ENCODE measurements around the gene NKAIN2.
A peak's percentile ranks its signal among the peaks of the same experiment; 100 is the strongest.
"Not testable (repeated sequence)": the region's sequence is repeated elsewhere in the genome, so short reads cannot be mapped to it uniquely, and the experiment has no call there.

NKAIN2 gene

DNA sequence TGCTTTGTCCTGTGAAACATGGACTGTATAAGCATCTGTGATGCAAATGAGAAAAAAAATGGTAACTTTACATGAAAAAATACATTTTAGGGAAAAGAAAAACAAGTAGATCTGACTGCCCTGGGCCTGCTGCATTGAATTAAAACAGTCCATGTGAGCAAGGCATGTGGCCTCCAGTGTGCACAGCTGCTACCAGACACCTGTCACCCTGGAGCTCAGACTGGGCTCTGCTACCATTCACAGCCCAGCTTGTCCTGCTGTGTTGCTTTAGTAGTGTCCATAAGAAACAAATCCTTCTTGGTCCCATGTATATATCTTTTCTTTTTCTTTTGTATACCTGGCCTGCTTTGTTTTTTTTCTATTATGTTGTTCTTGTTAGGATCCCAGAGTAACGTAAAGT is 315.9 kb downstream of the NKAIN2 start:
- peak; percentile 40 for DNase-seq

DNA sequence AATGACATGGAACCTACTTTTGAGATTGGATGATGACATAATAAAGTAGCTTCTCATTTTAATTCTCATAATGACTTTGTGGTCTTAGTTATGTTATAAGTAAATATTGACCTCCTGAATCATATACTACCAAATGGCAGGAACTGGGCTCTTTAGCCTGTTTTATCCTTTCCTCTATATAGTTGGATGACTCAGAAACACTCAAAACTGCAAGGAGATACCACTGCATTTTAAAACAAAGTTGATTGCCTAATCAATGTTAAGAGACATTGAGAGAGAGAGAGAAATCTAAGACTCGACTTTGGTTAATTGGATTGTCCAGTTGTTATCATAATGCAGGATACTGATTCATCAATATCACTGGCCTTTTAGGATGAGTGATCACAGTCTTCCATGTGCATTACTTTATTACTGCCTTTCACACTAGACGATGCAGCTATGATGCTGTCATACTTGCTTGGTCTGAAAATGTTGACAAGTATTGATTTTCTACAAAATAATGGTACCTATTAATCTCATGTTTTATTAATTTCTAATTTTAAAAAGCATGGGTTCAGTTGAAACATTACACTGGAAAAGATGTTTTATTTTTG is 320.0 kb downstream of the NKAIN2 start:
- DNase-seq, result no peak

DNA sequence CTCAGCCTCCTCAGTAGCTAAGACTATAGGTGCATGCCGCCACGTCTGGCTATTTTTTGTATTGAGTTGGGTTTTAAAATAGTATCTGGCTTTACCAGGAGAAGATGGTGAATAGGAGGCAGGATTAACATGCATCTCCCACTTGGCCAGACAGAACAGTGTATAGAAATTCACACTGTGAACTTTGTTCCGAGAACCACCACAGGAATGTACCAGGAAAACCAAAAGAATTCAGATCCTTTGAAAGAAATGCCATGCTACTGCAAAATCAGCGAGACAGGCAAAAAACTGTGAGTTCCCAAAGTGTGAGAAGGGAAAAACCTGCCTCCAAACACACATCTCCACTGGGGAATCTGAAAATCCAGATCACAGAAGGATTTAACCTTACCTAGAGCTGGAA is 327.6 kb downstream of the NKAIN2 start:
- no peak for DNase-seq

DNA sequence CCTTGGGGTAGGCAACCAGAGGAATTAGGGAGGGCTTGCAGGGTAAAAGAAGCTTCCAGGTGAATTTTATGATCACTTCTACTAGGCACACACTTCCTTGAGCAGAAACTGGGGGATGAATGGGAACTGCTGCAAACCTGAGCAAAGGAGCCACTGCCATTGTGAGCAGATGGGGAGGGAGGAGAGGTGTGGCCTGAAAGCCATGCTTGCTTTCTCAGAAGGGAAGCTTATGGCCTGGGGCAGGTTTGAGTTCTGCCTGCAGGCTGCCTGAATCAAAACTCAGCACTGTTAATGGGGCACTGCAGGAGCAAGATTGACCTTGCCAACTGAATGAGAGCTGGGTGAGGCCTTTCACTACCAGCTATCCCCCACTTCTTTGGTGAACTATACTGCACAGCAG is 328.1 kb downstream of the NKAIN2 start:
- no peak for DNase-seq

DNA sequence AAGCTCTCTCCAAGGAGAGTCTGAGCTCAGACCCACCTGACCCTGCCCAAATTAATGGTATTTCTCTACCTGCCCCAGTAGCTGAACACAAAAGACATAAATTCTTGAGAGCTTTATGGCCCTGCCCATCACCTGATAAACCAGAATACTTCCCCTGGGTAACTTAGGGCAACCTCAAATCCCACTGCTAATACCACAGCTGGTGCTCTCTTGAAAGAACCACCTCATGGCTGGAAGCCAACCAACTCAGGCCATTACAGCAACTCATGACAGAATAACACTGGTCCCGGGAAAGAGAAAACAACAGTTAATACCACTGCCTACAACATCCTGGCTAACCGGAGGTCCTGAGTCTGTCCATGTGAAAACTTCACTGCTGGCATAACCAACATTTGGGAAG is 328.6 kb downstream of the NKAIN2 start:
- DNase-seq, result no peak

DNA sequence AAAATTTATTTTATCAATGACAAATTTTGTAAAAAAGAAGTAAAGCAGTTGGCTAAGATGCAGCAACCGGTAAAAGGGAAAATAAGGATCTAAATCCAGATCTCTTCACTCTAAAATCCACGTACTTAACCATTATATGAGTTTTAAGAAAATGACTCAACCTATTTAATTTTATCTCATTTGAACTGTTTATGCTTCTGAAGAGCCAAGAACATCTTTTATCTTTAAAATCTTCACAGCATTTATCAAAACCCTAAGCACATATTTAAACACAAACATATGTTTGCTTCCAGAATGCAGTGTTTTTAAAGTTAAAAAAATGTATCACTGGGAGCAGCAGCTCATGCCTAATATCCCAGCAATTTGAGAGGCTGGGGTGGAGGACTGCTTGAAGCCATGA is 339.2 kb downstream of the NKAIN2 start:
- DNase-seq, result no peak

DNA sequence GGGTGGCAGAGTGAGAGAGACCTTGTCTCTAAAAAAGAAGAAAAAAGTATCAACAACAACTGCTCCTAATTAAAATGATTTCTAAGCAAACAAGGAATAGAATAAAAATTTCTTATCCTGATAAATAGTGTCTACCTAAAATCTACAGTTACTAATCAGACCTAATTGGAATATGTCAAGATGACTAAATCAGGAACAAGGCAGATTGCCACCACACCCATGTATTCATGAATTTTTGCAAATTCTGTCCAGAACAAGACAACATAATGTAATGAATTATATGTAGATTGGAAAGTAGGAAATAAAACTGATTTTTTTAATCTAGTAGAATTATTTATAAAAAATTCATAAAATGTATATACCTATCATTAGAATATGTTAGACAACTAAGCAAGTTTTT is 339.8 kb downstream of the NKAIN2 start:
- DNase-seq, result no peak

DNA sequence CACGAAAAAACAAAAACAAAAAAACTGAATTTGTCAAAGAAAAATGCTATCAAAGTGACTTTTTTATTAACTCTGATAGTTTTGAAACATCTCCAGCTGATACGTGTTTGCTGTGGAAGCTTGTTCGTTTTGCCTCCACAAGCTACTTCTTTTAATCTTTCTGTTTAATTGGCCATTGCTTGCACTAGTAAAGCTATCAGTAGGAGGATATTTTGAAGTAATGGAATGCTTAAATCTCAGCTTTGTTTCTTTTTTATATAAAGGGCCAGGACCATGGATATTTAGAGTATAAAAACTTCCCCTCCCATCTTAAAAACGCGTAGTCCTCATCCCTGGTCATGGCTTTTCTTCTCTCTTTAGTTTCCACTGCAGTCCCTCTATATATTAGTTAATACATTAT is 344.0 kb downstream of the NKAIN2 start:
- DNase-seq, result no peak

DNA sequence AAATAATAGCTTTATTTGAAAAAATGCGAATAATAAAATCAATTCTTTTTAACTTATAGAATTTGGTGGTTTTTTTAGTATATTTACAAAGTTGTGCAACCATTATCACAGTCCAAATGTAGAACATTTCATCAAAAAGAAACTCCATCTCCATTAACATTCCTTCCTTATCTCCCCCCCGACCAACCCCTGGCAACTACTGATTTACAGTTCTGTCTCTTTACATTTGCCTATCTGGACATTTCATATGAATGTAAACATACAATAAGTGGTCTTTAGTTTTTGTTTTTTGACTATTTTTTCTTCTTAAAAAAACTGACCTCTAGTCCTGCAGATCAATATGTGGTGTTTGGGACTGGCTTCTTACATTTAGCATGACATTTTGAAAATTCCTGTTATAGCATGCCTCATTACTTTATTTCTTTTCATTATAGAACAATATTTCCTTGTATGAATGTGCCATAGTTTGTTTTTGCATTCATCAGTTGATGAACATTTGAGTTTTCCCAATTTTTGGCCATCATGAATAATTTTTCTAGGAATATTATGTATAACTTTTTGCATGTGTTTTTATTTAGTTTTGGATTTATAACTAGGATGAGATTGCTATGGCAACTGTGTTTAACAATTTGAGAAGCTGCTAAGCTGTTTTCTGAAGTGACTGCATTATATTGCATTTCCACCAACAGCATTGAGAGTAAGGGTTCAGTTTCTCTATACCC is 344.7 kb downstream of the NKAIN2 start:
- no peak for DNase-seq

DNA sequence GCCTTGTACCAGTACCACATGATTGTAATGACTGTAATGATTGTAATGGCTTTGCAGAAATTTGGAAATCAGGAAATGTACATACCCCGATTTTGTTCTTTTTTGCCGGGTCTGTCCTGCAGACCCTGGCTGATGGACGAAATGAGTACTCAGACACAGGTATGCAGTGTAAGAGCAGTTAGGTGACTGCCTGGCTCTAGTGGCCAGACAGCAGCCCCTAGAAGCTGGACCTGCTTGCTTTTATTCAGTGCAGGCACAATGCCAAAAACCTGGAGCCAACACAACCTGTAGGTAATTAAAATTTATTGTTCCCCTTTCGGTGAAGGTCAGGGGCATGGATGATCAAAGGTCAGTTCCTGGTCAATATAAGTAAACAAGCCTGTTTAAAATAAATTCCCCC is 346.0 kb downstream of the NKAIN2 start:
- no peak for DNase-seq

DNA sequence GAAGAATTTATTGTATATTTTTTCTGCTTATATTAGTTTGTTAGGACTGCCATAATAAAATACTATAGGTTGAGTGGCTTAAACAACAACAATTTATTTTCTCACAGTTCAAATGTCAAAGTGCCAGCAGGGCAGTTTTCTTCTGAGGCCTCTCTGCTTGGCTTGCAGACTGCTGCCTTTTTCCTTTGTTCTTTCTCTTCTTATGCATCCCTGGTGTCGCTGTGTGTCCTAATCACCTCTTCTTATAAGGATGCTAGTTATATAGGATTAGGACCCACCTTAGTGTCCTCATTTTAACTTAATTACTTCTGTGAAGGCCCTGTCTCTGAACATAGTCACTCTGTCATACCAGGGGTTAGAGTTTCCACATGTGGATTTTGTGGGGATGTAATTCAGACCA is 354.4 kb downstream of the NKAIN2 start:
- no peak for DNase-seq

DNA sequence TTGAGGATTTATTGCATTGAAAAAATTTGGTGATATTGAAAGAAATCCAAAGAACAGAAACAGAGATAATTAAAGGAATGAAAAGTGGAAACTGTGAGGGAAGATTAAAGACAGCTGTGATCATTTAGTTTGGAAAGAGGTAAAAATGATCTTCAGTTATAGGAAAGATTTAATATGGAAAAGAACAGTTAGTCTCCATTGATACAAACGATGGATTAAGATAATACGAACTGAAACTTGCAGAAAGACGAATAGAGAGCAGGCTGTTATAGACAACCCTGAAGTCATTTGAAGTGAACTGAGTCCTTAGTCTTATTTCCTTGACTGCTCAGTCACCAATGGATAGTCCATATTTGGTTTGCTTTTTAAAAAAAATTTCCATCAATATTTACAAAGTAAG is 360.0 kb downstream of the NKAIN2 start:
- DNase-seq, result no peak

DNA sequence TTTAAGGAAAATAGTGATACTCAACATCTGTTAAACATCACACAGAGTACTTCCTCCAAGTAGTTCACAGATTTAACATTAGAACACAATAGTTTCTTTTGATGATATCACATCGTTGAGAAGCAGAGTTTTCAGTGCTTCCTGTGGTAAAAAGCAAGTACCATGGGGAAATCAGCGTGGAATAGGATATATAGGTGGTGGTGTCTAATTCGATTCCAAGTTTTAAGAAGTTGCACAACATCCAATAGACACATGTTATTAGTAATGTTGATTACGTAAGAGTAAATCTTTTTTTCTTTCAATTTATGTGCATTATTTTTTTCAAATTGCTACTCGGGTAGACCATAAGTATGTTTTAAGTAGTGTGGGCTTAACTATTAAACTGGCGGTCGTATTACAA is 360.7 kb downstream of the NKAIN2 start:
- no peak for DNase-seq

DNA sequence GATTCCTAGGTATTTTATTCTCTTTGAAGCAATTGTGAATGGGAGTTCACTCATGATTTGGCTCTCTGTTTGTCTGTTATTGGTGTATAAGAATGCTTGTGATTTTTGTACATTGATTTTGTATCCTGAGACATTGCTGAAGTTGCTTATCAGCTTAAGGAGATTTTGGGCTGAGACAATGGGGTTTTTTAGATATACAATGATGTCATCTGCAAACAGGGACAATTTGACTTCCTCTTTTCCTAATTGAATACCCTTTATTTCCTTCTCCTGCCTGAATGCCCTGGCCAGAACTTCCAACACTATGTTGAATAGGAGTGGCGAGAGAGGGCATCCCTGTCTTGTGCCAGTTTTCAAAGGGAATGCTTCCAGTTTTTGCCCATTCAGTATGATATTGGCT is 363.6 kb downstream of the NKAIN2 start:
- not testable (repeated sequence) for DNase-seq

DNA sequence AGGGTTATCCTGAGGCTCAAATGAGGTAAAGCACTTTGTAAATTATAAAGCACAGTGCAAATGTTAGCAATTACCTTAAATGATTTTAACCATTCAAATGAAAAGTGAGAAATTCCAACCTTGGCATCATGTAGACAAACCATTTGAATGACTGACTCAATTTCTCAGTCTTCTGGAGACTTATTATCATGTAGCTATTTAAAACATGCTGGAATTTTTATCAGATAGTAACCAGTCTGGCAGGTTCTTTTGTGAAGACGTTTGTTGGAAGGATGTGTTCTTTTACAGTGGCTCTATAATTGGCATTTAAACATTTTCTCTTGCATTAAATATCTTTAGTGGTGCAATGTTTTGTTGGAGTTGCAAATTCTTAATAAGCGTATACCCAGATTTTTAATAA is 386.6 kb downstream of the NKAIN2 start:
- DNase-seq, result no peak

DNA sequence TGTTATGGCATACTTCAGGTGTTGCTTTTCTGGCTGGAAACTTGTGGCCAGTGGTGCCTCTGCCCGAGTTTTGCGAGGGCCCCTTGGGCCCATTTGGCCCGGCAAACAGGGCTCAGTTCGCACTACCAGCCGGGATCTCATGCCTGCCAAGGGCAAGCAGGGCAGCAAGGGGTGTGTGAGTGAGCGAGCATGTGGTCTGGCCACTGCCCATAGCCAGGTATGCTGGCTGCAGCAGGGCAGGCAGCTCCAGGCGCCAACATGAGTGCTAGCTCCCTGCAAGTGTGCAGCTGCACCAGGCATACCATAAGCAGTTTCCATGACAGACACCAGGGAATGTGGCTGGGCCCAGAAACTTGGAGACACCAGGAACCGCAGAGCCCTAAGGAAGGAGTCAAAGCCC is 389.5 kb downstream of the NKAIN2 start:
- no peak for DNase-seq

DNA sequence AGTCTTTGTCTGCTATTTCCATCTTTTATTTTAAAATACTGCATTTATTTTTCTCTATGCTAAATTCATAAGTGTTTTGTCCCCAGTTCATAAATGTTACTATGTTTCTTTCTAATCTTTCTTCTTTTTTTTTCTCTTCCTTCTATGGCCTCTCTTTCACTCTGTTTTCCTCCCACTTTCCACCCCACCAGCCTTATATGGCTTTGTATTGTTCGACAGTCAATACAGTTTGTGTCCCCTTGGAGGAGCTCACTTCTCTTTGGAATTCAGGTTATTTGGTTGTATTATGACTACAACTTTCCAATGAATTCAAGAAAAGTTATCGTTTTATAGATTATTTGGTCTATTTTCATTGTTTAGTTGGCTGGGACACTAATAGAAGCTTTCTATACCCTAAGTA is 393.5 kb downstream of the NKAIN2 start:
- DNase-seq, result no peak

DNA sequence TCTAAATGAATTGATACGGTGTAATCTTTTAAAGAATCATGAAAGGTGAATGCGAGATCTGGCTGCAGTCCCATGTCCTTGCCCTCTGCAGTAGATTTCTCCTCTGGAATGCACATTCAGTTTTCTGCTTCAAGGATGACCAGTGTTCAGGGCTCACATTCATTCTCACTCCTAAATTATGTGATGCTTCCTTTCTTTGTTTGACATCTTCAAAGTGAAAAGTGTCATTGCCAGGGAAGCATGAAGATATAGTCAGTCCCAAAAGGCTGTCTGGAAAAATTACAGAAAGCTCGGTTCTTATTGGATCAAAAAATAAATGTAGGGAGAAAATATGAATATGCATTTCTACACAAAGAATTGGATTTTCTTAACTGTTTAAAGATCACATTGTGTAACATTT is 395.6 kb downstream of the NKAIN2 start:
- DNase-seq, result no peak

DNA sequence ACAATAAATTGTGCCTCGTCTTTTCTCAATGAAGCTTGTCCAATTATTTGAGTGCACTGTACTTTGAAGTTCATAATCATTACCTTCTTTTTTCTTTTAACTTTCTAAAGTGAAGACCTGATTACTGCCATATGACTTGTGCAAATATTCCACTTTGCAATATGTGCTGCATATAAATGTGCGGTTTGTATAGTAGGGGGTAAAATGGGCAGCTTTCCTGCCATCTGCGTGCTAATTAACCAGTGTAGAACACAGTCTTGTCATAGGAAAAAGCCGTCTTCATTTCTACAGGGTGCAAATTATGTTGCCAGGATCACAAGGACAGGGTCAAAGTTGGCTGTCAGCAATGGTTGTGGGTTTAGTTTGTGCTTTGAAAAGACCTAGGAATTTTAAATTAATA is 397.0 kb downstream of the NKAIN2 start:
- DNase-seq, result no peak

DNA sequence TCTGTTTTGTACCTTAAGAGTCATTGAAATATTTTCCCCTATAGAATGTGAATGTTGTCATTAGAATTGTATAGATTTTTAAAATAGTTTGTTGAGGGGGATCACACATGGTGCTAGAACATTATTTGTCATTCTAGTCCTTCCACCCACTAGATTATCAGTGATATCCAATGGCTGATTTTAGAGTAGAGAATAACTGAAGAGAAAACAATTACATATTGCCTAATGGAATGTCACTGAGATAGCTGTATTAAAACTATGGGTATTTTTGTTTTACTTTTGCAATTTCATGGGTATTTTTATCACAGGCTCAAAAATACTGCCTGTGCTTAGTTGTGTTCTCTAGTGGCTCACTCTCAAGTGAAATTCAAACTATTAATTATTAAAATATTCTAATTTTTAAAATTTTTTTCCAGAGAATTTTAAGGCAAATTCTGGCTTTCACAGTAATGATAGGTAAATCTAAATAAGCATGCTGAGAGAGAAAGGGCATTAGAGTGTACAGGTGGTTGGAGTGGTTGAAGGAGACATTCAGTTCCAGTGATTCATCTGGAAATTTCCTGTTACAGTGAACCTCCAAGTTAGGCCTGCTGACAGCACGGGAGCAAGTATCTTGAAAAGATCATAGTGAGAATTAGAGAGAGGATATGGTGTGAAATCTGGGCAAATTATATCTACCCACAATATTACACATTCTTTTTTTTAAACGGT is 399.6 kb downstream of the NKAIN2 start:
- DNase-seq, result no peak

DNA sequence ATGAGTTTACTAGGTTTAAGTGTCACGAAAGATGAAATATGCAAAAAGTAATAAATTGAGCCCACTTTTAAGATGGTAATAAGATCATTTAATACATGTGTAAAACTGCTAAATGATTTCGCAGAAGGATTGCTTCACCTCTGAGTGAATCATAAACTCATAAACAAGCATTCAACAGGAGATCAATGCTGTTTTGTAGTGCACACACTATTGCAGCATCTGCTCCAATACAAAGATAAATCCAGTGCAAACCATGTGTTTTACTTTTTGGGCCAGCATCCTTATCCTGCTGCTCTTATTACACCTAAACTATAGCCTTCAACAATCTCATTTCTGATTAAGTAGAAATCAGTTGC is 400.1 kb downstream of the NKAIN2 start:
- no peak for DNase-seq

DNA sequence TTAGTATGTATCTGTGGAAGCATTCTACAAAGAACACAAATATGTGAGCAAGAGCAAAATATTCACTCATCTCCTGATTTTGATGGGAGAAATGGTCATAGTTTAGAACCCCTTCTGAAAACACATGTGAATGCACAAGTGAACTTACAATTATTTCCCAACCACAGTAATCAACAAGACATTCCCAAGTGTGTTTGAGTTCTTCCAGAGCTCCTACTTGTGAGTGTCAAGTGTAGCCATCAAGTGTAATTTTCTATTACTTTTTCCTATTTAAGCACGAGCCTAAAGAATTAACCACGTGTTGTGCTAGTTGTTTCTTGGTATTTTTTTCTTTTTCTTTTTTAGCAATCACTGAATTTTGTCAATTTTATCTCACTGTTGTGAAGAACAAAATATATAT is 402.3 kb downstream of the NKAIN2 start:
- no peak for DNase-seq

DNA sequence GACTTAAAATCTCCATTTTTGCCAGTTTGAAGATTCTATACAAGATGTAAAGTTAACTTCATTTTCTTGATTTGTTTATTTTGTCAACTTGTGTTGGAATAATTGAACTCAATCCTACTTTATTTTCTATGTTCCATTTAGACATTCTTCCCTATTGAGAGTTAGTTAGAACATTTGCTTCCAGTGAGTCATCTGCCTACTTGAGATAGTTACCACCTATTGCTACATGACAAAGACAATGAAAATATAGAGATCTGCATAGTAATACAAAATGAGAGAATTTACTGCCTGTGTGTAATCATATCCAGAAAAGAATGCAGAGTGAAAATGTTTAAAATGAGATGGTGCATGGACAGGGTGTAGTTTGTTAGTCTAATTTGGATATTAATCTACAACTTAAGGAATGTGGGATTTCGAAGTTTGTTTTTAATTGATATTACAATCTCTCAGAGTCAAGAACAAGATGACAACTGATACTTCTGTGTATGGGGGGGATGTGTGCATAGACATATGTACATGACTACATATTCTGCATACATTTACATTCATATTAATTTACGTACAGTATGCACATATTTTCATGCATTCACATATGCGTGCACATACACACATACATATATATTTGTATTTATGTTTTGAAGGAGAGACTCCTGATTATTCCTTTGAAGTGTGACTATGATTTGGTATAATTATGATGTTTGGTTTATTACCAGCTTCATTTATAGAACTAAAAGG is 420.1 kb downstream of the NKAIN2 start:
- no peak for DNase-seq

DNA sequence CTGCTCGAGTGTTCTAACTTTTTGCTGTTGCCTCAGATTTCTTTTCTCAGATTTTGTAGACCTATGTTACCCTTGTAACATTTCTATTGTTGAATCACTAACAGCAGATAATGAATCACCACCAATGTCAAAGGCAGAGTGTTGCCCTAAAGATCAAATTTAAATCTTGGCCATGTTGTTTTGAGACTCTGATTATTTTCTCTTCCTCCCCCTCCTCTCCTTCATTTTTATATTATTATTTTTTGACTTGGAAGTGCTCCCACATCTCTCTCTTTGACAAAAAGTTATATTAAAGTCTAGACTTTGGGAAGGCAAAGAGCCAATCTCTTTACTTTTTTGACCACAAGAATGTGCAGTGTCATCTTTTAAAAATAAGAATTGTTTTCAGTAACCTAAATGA is 422.7 kb downstream of the NKAIN2 start:
- no peak for DNase-seq
